H1 (cell line): Measurements from ENCODE around the gene USP35. TPM values are rescaled to one million over a fixed set of nuclear protein-coding genes. Genes with fewer than 3 reads are reported as not detected.

ENCODE experiments used
- CTCF ChIA-PET: fragments of 300-600 bp; sonication (Branson Sonifier 250); formaldehyde crosslinking; loops from one replicate; lab custom pipeline; 2021; ENCODE audit not compliant: partially characterized antibody; lab: Charles Lee
- POLR2A ChIA-PET: fragments of 300-600 bp; sonication (Branson Sonifier 250); formaldehyde crosslinking; loops from one replicate; lab custom pipeline; 2021; ENCODE audit warnings: inconsistent platforms; ENCODE audit not compliant: partially characterized antibody; lab: Charles Lee
- DNase-seq, 2 experiments: peaks; one replicate each; pipeline versions ENCODE4 v3.0.0 to v3.0.0-alpha.2; 2010 to 2022; ENCODE audit warnings: low spot score in 2 of 2, low read depth in 1 of 2, mixed read lengths in 1 of 2
- FAIRE-seq: peaks from 2 replicates; lab custom pipeline; 2011; peaks lifted over from hg19 to GRCh38; lab: Jason Lieb, UNC
- H2AFZ ChIP-seq: 2 replicates; pipeline ENCODE4 v1.8.1; 2012; ENCODE audit warnings: low read length, inconsistent platforms
- H2AK5ac ChIP-seq: 2 replicates; pipeline ENCODE4 v1.6.1; 2013; ENCODE audit warnings: low read depth, low read length
- H2BK120ac ChIP-seq: replicated peaks from 2 replicates; pipeline ENCODE3; 2013; ENCODE audit warnings: low read depth, low read length, inconsistent platforms
- H2BK12ac ChIP-seq: 2 replicates; pipeline ENCODE4 v1.6.1; 2013; ENCODE audit warnings: low read depth, low read length
- H2BK15ac ChIP-seq: 2 replicates; pipeline ENCODE4 v1.6.1; 2013; ENCODE audit warnings: low read length
- H2BK20ac ChIP-seq: 2 replicates; pipeline ENCODE4 v1.6.1; 2013; ENCODE audit warnings: low read length
- H2BK5ac ChIP-seq: 2 replicates; pipeline ENCODE4 v1.6.1; 2013; ENCODE audit warnings: low read depth, low read length
- H3K14ac ChIP-seq: 2 replicates; pipeline ENCODE4 v1.6.1; 2013; ENCODE audit warnings: inconsistent platforms; ENCODE audit not compliant: insufficient read length
- H3K18ac ChIP-seq: 2 replicates; pipeline ENCODE4 v1.6.1; 2013; ENCODE audit warnings: low read length; ENCODE audit errors: extremely low read depth
- H3K23ac ChIP-seq: 2 replicates; pipeline ENCODE4 v1.6.1; 2013; ENCODE audit warnings: inconsistent platforms; ENCODE audit not compliant: insufficient read length
- H3K23me2 ChIP-seq: 2 replicates; pipeline ENCODE4 v1.6.1; 2013; ENCODE audit warnings: low read depth, low read length
- H3K27ac ChIP-seq: 2 replicates; pipeline ENCODE4 v1.6.1; 2011; ENCODE audit warnings: low read depth, low read length, inconsistent platforms
- H3K27me3 ChIP-seq, 4 experiments: replicated peaks in 1 of 4; 1 replicate in 1 of 4; 2 replicates in 3 of 4; pipeline versions ENCODE4 v1.6.1 to v1.8.1; 2011 to 2013; ENCODE audit warnings: low read length in 3 of 4, mild to moderate bottlenecking in 3 of 4, inconsistent platforms in 2 of 4, mixed read lengths in 2 of 4, moderate library complexity in 1 of 4; ENCODE audit not compliant: control insufficient read depth in 3 of 4, insufficient read depth in 3 of 4; ENCODE audit errors: extremely low read depth in 1 of 4
- H3K36me3 ChIP-seq, 4 experiments: 2 replicates each; pipeline versions ENCODE4 v1.6.1 to v1.8.1; 2011 to 2013; ENCODE audit warnings: mild to moderate bottlenecking in 4 of 4, low read length in 3 of 4, moderate library complexity in 2 of 4, control low read depth in 1 of 4, inconsistent platforms in 1 of 4; ENCODE audit not compliant: insufficient read depth in 4 of 4, control insufficient read depth in 2 of 4
- H3K4ac ChIP-seq: replicated peaks from 2 replicates; pipeline ENCODE3; 2013; ENCODE audit warnings: low read length, low read depth, mixed read lengths, inconsistent platforms; ENCODE audit not compliant: insufficient read length
- H3K4me1 ChIP-seq, 4 experiments: replicated peaks in 1 of 4; 1 replicate in 1 of 4; 2 replicates in 3 of 4; pipeline versions ENCODE4 v1.6.1 to v1.8.1; 2011 to 2013; ENCODE audit warnings: low read length in 3 of 4, inconsistent platforms in 2 of 4, mixed read lengths in 1 of 4; ENCODE audit not compliant: insufficient read depth in 4 of 4, control insufficient read depth in 3 of 4
- H3K4me2 ChIP-seq, 2 experiments: 2 replicates each; pipeline versions ENCODE4 v1.6.1 to v1.8.1; 2011 to 2013; ENCODE audit warnings: low read depth in 2 of 2, low read length in 2 of 2, control low read depth in 1 of 2, inconsistent platforms in 1 of 2, mild to moderate bottlenecking in 1 of 2; ENCODE audit not compliant: insufficient read depth in 1 of 2
- H3K4me3 ChIP-seq, 4 experiments: fragments of 200-600, 300-600 bp in 1 of 4; sonication (generic), shearing (Covaris generic), sonication (Bioruptor Twin) in 1 of 4; 2 replicates each; pipeline versions ENCODE4 v1.5.1 to v1.8.1; 2011 to 2016; ENCODE audit warnings: low read length in 4 of 4, low read depth in 3 of 4, control low read depth in 2 of 4, inconsistent platforms in 2 of 4, mild to moderate bottlenecking in 2 of 4, mixed read lengths in 1 of 4, moderate library complexity in 1 of 4; ENCODE audit not compliant: insufficient read depth in 2 of 4; ENCODE audit errors: extremely low read depth in 1 of 4
- H3K56ac ChIP-seq: replicated peaks from 2 replicates; pipeline ENCODE3; 2013; ENCODE audit warnings: low read depth, mild to moderate bottlenecking, mixed read lengths, low read length, inconsistent platforms; ENCODE audit not compliant: insufficient read length
- H3K79me1 ChIP-seq: 2 replicates; pipeline ENCODE4 v1.6.1; 2013; ENCODE audit warnings: low read depth, low read length, control low read depth
- H3K79me2 ChIP-seq, 2 experiments: 2 replicates each; pipeline versions ENCODE4 v1.6.1 to v1.8.1; 2012 to 2013; ENCODE audit warnings: low read length in 2 of 2, mild to moderate bottlenecking in 2 of 2, inconsistent platforms in 1 of 2; ENCODE audit not compliant: insufficient read depth in 2 of 2, control insufficient read depth in 1 of 2
- H3K9ac ChIP-seq, 4 experiments: replicated peaks in 1 of 4; 1 replicate in 1 of 4; 2 replicates in 3 of 4; pipeline versions ENCODE4 v1.6.1 to v1.8.1; 2011 to 2013; ENCODE audit warnings: low read depth in 3 of 4, low read length in 3 of 4, control low read depth in 2 of 4, mild to moderate bottlenecking in 2 of 4, moderate library complexity in 2 of 4, inconsistent platforms in 1 of 4; ENCODE audit errors: extremely low read depth in 1 of 4
- H3K9me3 ChIP-seq, 2 experiments: 2 replicates each; pipeline versions ENCODE4 v1.6.1 to v1.8.1; 2012 to 2013; ENCODE audit warnings: mild to moderate bottlenecking in 2 of 2, moderate library complexity in 2 of 2, control low read depth in 1 of 2, inconsistent platforms in 1 of 2, low read depth in 1 of 2, low read length in 1 of 2, mixed read lengths in 1 of 2; ENCODE audit not compliant: insufficient read depth in 2 of 2
- H4K20me1 ChIP-seq, 2 experiments: replicated peaks in 1 of 2; 2 replicates each; pipeline versions ENCODE3 to v1.8.1; 2011 to 2013; ENCODE audit warnings: inconsistent platforms in 2 of 2, low read length in 2 of 2, mild to moderate bottlenecking in 1 of 2; ENCODE audit not compliant: insufficient read depth in 2 of 2, control insufficient read depth in 1 of 2
- H4K5ac ChIP-seq: 2 replicates; pipeline ENCODE4 v1.6.1; 2013; ENCODE audit warnings: low read length, low read depth, mixed read lengths, inconsistent platforms; ENCODE audit not compliant: insufficient read length
- H4K8ac ChIP-seq: 2 replicates; pipeline ENCODE4 v1.8.0; 2013; ENCODE audit warnings: mild to moderate bottlenecking, moderate library complexity, low read length, inconsistent platforms; ENCODE audit not compliant: insufficient read depth; ENCODE audit errors: extremely low read depth
- H4K91ac ChIP-seq: replicated peaks from 2 replicates; pipeline ENCODE3; 2013; ENCODE audit warnings: low read length, mixed read lengths, inconsistent platforms; ENCODE audit not compliant: insufficient read length
- ATF3 ChIP-seq: IDR thresholded peaks from 2 replicates; pipeline ENCODE4 v1.6.1; 2011; ENCODE audit warnings: low read depth, mild to moderate bottlenecking, low read length; ENCODE audit not compliant: insufficient read depth
- CREB1 ChIP-seq: IDR thresholded peaks from 2 replicates; pipeline ENCODE4 v1.6.1; 2012; ENCODE audit warnings: inconsistent platforms
- GABPA ChIP-seq: IDR thresholded peaks from 2 replicates; pipeline ENCODE4 v1.6.1; 2011; ENCODE audit warnings: mild to moderate bottlenecking, low read length, moderate library complexity, borderline replicate concordance; ENCODE audit not compliant: insufficient read depth
- RBBP5 ChIP-seq: IDR thresholded peaks from 2 replicates; pipeline ENCODE4 v1.7.1; 2012; ENCODE audit warnings: low read depth, mild to moderate bottlenecking, inconsistent platforms, low read length, moderate library complexity, borderline replicate concordance
- SAP30 ChIP-seq: fragments of 300-600 bp; sonication (generic); IDR thresholded peaks from 2 replicates; pipeline ENCODE4 v1.7.1; 2012; ENCODE audit warnings: low read length, moderate library complexity, mild to moderate bottlenecking, inconsistent platforms; ENCODE audit not compliant: insufficient read depth, insufficient replicate concordance
- SP2 ChIP-seq: IDR thresholded peaks from 2 replicates; pipeline ENCODE4 v1.6.1; 2012; ENCODE audit warnings: mild to moderate bottlenecking, low read length, inconsistent platforms
- TEAD4 ChIP-seq: IDR thresholded peaks from 2 replicates; pipeline ENCODE4 v1.6.1; 2012; ENCODE audit warnings: low read depth, low read length, inconsistent platforms, mixed read lengths
- WGBS, 2 experiments: shearing (Covaris generic) in 1 of 2; methylation state at CpG; one replicate each; pipeline versions ENCODE4 v1.1.6 to v1.1.7; 2013 to 2015; ENCODE audit warnings: low lambda C conversion rate in 2 of 2, mixed read lengths in 2 of 2, inconsistent platforms in 1 of 2, low coverage in 1 of 2, missing lambda C conversion rate in 1 of 2; ENCODE audit not compliant: insufficient replicate concordance in 2 of 2, insufficient coverage in 1 of 2, insufficient read length in 1 of 2; ENCODE audit errors: extremely low coverage in 1 of 2, missing lambda C conversion rate in 1 of 2; 5-methylcytosine and 5-hydroxymethylcytosine counted together
- polyA plus RNA-seq, 7 experiments: library from polyadenylated mRNA; depleted of rRNA in 3 of 7; stranded (reverse) in 5 of 7; unstranded in 2 of 7; fragments of >200 nt in 5 of 7; fragments of 200-250 nt in 2 of 7; gene quantifications; 1 replicate in 5 of 7; 2 replicates in 1 of 7; 4 replicates in 1 of 7; pipeline versions ENCODE4 v1.2.1 to v1.2.3, GENCODE V29; 2011 to 2013; ENCODE audit warnings: missing spikeins in 2 of 7, mixed read lengths in 2 of 7
- total RNA-seq: library from RNA; stranded (reverse); fragmentation: NEBNext Ultra II Directional; extraction: Animal tissue kit (Norgen Biotek cat#: 25700); gene quantifications from 2 replicates; pipeline ENCODE4 v1.2.1, GENCODE V29; 2021

USP35 gene
- total and polyA plus RNA-seq, 2 of the 8 experiments (the other 6 are each of a cell fraction or from before 2014, with no cell fraction given) = 4.6 to 6.8 TPM

GRCh38 chr11:78228467-78228866, 39.7 kb downstream of the USP35 start:
- no peak overlapping the region for H2AFZ ChIP-seq
- TF ChIP-seq SAP30 (no peak), TEAD4 (0 out of 2 replicates have a peak, but pooled peaks have one; percentile 23), GABPA (no peak), ATF3 (no peak), SP2 (no peak), CREB1 (no peak), RBBP5 (no peak)

More at GRCh38 chr11:78228467-78228866, 39.7 kb downstream of the USP35 start:
- Histone ChIP-seq H2AK5ac (no peak overlapping the region), H3K79me1 (no peaks in the 10 kb centered on the region), H2BK120ac (no peak overlapping the region), H3K36me3 (no peaks in the 10 kb centered on the region), H3K79me2 (no peaks in the 10 kb centered on the region), H4K5ac (no peak overlapping the region), H3K4me1 (no peaks in the 10 kb centered on the region), H3K27ac (no peak overlapping the region), H4K8ac (no peak overlapping the region), H2BK12ac (no peak overlapping the region), H3K4me2 (no peak overlapping the region), H3K4ac (no peak overlapping the region), H3K23me2 (no peaks in the 10 kb centered on the region), H2BK15ac (no peak overlapping the region), H4K91ac (no peak overlapping the region), H3K18ac (no peak overlapping the region), H4K20me1 (no peaks in the 10 kb centered on the region), H3K9me3 (no peaks in the 10 kb centered on the region), H2BK20ac (no peak overlapping the region), H3K27me3 (no peaks in the 10 kb centered on the region), H2BK5ac (no peak overlapping the region), H3K56ac (no peak overlapping the region), H3K9ac (no peak overlapping the region), H3K4me3 (no peak overlapping the region), H3K23ac (no peak overlapping the region), H3K14ac (no peak overlapping the region)
- ChIA-PET CTCF (interaction anchor here (0.6 to 3.5 kb wide), 32 partner anchors 10 to 346 kb away, joined by 3 to 38 read pairs (median 4); partner anchors contain the start of gene NARS2), POLR2A (interaction anchor here (1.4 kb wide), 1 partner anchor 189 kb away, joined by 5 read pairs; the partner anchor contains the start of gene GAB2)
- DNase-seq (no peak), FAIRE-seq (no peak)
- 96% methylated on average over 3 of the region's 3 CpGs; no CpG with 5 or more reads in 1 of the 2 experiments for WGBS, 2 experiments
